SK-MEL-5 (cell line): ENCODE data around the gene RNF144A. TPM values are rescaled to one million over a fixed set of nuclear protein-coding genes. Genes with fewer than 3 reads are reported as not detected.

Experiments used
- DNase-seq: peaks from one replicate; pipeline ENCODE4 v3.0.0-alpha.2; 2016; ENCODE audit warnings: low read depth, low spot score
- in situ Hi-C: cut with HindIII; loops from 2 replicates; pipeline ENCODE4 v1.10.0; 2016; ENCODE audit warnings: low sequenced_read_pairs, high pct_unique_total_duplicates, low pct_unique_long_range_greater_than_20kb
- total RNA-seq: library from RNA; depleted of rRNA; stranded (reverse); fragments of >200 nt; shearing (Covaris generic); gene quantifications from 2 replicates; pipeline ENCODE4 v1.2.3, GENCODE V29; 2014

RNF144A gene
- total RNA-seq, 1 experiment from 2014 or later = 83.1 TPM

DNA sequence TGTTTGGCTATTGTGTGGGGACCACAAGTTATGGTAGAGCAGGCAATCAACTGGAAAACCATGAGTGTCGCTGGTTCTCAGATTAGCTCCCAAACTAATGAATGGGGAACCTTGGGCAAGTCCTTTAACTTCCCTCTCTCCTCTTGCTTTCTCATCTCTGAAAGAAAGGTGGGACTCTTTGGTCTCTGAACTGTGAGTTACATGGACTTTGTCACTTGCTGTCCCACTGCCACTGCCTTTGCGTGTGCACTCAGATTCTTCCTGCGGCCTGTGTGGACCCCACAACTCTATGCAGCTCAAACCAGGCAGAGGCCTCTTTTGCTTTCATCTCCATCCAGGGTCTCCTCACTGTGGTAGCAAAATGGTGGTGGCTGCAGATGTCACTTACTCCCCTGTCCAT, 86.7 kb downstream of the RNF144A start:
- in situ Hi-C loops = no loop called here

DNA sequence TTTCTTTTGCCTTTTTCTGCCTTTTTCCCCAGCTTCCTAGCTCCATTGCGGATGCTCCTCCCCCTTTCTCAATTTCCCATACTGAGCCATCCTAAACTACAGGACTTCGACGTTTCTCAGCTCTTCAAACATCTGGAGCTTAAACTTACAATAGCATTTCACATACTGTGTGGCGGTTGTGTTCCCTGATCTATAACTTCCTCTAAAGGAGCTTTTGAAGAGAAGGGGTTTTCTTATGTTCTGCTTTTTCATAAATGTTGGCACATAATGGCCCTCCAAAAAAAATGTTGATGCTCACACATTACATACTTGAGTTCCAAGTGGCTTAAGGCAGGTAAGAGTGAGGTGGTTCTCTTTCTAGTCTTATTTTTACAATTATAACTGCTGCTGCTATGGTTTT, 87.4 kb downstream of the RNF144A start:
- no peak for DNase-seq
- in situ Hi-C loops = no loop called here

More for the DNA sequence above, 86.7 kb downstream of the RNF144A start:
- DNase-seq = no peak

DNA sequence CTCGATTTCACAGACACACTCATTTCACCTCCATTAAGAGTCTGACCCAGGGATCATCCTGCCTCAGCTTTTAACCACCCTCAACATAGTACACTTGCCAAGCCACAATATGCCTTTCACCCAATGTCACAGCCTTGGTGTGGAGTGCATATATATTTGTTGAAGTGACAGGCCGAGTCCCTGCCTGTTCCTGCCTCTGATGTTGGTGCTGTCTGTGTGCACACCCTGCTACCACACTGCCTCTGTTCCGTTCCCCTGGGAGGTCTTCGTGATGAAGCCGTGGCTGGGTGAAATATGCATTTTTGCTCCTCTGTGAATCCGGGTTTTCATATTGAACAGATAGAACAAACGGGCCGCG, 90.3 kb downstream of the RNF144A start:
- no peak for DNase-seq
- in situ Hi-C loops = no loop called here

DNA sequence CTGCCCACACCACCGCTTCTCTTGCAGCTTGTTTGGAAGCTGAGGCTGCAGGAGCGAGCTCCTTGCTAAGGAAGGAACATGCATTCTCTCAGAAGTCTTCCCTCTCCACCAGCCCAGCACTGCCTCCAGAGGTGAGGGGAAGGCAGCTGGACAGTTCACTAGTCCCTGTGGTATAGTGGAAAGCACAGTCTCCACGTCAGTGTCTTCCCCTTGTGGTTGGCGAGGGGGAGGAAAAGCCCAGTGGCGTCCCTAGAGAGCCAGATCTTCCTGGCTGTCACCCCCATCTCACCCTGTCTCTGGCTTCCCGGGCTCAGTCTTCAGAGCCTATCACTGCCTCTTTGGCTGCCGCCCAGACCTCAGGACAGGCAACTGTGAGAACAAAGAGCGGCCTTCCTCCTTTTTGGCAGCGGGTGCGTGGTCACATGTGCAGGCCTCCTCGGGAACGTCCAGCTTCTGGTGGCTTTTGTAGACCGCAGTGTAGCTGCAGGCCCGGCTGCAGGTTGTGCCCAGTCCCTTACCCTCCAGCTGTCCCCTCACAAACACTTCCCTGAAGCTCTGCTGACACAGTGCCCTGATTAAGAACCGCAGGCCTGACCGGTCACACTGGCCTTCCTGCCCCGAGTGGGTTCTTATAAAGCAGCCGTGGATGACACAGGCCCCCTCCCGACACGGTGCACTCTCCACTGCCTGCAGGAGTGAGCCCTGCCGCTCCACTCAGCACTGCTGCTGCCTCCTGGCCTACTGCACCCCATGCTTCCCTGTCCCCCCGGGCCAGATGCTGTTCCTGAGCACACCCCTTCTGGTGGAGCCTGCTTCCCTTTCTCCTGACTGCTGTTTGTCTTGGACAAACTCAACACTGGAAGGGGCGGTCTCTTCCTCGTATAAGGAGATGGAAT, 90.9 kb downstream of the RNF144A start:
- DNase-seq = peak; percentile 96

DNA sequence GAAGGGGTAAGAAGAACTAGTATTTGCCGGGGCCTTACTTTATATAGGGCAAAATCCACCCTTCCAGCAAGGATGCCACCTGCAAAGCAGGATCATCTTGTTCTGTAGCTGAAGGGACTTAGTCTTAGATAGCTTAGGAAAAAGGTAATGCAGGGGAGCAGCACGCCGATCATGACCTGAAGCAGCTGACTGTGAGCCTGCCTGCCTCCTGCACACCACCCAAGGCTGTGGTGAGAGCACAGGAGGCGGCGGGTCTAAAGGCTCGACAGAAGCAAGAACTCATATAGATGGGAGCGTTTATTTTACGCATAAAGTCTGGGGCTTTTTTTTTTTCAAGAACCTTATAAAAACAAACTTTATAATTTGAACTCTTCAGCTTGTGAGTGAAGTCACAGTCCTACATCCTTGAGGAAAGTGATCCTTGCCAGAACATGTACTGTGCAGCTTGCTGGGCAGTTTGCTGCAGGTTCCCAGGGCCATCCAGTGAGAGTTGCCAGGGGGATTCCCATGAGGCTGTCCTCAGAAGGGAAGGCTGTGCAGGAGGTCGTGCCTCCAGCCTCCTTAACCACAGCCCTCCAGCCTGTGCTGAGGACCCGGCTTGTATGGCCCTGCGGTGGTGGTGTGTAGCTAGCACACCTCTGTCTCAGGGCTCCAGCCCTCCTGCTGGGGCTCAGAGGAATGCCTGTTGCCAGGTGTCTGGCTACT, 92.1 kb downstream of the RNF144A start:
- DNase-seq = no peak
- in situ Hi-C loops = no loop called here

More for the DNA sequence above, 90.9 kb downstream of the RNF144A start:
- in situ Hi-C loops = no loop called here

DNA sequence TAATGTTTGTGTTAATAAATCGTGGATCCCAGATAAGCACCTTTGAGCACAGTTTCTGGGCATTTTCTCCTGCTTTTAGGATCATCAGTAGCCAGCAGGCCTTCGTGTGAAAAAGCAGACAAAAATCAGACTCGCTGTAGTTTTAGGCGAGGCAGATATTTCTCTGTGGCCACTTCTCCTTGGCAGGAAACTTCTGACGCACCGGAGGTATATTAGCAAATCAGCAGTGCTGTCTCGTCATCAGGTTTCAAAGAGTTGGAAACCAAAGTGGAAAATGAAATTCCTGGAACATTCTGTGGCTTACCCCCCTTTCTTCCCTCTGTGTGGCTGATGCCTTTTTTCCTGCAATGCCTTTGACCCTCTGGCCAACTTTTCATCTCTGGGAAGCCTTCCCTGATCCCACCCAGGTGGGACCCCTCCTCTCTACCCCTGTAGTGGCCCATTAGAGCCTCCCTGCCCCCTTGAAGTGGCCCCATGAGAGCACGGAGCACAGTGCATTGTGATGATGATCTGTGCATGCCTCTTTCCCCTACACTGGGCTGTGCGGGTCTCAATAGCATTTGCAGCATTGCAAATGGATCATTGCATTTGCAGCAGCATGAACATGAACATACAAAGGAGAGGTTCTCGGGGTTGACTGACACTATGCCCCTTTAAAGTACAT, 93.3 kb downstream of the RNF144A start:
- in situ Hi-C loops = no loop called here
- DNase-seq = peak; percentile 63

DNA sequence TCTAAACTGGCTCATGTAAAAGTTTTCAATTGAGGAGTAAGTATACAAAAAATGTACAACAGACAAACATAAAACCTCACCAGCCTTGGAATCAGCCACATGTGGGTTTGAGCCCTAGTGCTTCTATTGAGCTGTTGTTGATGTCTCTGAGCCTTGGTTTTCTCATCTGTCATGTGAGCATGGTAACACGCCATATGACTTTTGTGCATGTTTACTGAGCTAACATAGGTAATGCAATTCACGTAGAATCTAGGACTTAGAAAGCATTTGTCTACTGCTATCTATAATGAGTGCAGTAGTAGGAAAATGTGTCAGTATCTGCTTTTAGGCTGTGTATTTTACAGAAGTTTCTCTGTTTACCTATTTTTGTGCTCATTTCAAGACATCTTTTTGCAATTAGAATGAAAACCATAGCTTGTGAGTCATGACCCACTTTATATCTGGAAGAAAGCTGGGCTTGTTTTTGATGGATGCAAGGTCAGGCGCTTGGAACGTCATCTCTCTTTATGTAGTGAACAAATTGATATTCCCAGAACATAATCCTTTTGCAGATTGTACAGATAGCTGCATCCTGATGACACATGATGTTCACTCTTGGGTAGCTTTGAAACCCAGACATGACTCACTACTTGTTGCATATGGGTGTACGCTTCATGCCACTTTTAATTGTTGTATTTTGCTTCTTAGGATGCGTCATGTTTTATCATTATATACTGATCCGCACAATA, 94.3 kb downstream of the RNF144A start:
- peak; percentile 98 for DNase-seq
- in situ Hi-C loops = no loop called here

DNA sequence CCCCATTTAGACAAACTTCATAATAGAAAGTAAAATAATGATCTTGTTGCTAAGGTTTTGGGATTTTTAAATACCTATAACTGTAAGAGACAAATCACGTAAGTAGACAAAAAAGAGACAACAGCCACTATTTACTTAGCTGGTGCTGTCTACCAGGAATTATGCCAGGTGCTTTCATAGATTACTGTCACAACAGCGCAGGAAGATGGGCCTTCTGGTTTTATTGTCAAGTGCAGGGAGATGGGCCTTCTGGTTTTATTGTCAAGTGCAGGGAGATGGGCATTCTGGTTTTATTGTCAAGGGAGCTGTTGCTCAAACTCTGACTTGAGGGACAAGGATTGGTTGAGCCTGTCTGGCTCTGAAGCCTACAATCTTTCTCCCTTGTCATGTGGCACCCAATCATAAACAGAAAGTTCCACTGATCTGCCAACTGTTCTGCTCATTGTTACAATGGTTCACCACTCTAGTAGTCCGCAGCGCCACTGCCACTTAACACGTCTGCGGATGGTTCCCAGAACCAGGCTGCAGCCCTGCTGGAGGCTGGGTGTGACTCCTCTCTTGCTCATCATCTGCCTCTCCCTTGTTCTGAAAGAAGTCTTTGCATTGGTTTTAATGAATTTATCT, 95.0 kb downstream of the RNF144A start:
- in situ Hi-C loops = no loop called here
- DNase-seq = peak; percentile 21

DNA sequence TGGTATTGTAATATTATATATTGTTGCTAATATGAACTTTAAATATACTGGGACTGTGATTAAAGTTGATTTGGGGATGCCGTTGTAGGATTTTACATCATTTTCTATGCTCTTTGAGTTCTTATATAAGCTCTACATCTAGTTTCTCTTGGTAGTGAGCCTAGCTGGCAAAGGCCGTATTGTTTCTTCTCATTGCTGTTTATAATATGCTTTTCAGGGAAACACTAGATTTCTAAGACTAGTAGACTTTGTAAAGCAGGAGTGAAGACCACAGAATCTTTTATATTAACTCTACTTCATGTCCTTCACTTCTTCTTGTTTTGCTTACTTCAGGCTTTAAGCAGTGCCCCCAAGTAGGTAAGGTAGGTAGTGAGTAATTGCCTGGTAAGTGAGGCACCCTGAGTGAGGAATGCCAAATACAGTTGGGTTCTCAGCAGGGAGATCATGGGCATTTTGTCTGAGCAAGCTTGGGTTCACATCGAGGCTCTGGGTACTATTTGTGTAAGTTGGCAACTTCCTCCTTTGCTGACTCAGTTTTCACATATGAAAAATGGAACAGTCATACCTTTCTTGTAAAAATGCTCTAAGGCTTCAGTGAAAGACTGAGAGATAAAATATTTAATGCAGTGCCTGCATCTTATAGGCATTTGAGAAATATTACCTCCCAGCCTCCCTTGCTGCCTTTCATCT, 96.4 kb downstream of the RNF144A start:
- DNase-seq = no peak
- in situ Hi-C loops = no loop called here

DNA sequence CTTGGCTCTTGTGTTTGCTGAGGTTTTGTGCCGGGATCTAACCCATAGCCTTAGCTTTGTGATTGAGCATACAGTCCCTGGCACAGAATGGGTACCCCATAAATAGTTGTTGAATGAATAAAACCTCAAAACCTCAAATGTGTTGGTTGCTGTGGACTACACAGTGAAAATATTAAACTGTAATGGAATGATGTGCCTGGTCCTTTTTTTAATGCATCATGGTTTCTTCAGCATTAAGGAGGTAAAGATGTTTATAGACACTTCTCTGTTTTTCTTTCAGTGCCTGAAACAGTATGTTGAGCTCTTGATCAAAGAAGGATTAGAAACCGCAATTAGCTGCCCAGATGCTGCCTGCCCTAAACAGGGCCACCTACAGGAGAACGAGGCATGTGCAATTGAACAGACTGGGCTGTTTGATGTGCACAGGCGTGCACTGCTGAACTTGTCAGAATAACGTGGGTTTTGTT, 97.0 kb downstream of the RNF144A start:
- in situ Hi-C loops = no loop called here
- peak; percentile 78 for DNase-seq

DNA sequence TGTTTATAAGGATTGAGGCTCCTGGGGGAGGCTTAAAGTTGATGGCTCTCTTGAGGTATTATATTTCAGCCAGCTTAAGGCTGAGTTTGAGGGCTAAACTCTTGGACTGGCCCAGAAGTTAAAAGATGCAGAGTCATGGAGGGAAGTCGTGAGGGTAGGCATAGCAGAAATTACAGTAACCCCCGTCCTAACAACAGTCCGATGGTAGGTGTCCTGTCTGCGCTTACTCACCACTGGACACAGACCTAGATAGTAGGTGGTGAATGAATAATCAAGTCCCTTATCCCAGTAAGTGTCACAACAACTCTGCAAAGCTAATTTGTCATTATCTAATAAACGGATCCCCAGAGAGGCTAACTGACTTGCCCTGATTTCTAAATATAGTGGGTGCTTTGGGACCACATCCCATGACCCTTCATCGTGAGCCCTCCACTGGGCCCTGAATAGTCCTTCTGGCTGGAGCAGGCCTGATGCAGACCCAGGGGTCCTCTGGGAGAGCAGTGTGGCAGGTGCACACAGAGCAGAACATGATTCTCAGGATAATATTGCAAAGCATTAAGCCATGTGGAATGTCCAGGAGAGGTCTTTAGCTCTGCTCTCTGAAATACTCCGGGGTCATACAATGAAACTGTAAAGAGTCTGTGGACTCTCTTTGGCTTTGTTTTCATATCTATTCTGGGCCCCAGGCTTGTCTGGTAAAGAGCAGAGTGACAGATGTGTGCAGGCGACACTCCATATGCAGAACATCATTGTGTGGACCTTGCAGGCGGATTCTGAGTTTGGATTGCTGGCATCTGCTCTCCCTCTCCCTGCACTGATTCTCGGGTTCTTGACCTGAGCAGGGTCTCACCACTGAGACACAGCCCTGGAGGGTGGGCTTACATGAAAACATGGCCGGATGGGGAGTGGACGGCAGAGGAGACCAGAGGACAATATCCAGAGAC, 98.1 kb downstream of the RNF144A start:
- in situ Hi-C loops = no loop called here
- no peak for DNase-seq

DNA sequence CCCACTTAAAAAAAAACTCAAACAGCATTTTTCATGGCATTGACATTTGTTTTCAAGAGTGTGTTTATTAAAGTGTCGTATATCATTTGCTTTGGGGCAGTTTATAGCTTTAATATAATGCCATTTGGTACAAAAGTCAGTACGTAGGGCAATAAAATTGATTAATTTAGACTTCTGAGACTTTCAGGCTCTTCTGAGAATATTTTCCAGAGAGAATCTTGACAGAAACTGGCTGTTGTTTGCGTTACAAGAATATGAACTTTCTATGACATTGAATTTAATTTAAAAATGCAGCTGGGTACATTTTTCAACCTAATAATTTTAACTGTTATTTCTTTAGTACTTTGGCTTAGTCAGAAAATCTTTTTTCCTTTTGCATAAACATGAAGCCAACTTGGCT, 98.9 kb downstream of the RNF144A start:
- DNase-seq = no peak
- in situ Hi-C loops = no loop called here

DNA sequence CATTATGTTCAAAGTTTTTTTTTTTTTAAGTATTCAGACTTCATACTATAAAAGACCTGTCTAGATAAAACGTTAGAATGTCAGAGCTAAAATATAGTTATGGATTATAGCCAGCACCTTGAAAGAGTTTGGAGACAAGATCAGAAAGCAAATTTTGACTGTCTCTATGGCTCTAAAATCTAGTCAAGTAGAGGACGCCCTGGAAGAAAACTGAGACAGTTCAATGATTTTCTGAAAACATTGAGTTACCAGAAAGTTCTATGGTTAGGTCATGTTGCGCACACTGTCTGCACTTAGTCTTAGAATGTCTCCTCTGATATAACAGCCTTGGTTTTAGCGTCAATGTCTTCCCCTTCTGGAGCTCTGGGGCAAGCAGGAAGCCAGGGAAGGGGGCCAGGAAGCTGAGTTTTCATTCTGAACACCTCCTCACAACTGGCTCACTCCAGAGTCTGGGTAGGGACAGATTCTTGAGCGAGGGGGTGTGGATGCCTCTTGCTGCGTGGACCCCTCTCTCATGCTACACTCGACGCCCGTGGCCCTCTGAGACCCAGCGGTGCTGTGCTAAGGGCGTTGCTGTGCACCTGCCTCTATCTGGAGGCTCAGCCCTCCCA, 99.5 kb downstream of the RNF144A start:
- DNase-seq = no peak
- in situ Hi-C loops = no loop called here

DNA sequence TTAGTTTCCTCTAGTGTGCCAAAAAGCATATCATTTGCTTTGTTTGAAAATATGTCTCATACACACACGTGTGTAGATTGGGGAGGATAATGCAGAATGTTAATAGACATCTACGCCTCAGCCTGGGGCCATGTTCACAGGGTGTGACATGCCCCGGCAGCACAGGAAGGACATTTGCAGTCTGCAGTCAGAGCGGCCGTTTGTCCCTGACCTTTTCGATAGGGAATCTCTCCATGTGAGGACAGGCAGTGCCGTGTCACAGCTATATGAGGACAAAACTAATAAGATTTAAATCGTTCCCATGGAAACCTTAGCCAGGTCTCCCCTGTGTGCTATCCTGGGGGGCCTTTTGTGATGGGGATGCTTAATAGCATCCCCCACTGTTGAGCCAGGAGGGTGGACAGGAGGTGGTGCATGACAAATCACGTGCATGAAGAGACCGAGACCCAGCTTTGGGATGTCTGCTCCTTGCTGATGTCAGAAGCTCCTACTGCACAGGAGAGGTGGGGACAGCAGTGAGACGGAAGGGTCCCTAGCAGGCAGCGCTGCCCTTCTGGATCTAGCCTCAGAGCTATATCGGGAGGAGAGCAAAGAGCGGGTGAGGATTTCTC, 100.6 kb downstream of the RNF144A start:
- DNase-seq = no peak
- in situ Hi-C loops = no loop called here

DNA sequence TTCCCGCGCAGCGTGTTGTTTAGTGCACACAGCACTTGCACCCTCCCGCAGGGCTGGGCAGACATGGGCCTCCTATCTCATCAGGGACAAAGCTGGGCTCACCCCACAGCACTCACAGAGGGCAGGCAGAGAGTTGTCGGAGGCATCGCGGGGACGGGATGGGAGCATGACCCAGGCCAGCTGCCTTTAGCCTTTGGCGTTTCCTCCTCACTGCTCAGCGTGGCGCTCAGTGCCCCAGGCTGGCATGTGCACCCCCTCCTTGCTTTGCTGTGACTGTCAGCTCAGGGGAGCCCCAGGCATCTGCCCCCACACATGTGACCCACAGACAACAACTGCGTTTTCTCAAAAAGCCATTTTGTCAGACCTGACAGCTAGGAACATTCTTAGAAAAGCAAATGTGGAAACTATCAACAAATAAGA, 101.1 kb downstream of the RNF144A start:
- in situ Hi-C loops = no loop called here
- DNase-seq = no peak
